Transverse colon (tissue), 4 donors: ENCODE measurements around the gene ARF5. TPM values are rescaled to one million over a fixed set of nuclear protein-coding genes. Genes with fewer than 3 reads are reported as not detected.

Source experiments
- DNase-seq: peaks from one replicate; pipeline ENCODE4 v3.0.0-alpha.2; 2019
- H3K27ac ChIP-seq, 4 donors: fragments of 200-600 bp; sonication (generic); 2 replicates each; pipeline ENCODE4 v1.5.1; 2016 to 2018; ENCODE audit warnings: inconsistent platforms in 4 of 4
- H3K27me3 ChIP-seq: fragments of 200-600 bp; sonication (generic); 2 replicates; pipeline ENCODE4 v1.5.1; 2017; ENCODE audit warnings: inconsistent platforms
- H3K36me3 ChIP-seq, 4 donors: fragments of 200-600 bp; sonication (generic); 2 replicates each; pipeline ENCODE4 v1.5.1; 2017 to 2019; ENCODE audit warnings: inconsistent platforms in 4 of 4
- H3K4me1 ChIP-seq, 4 donors: fragments of 200-600 bp; sonication (generic); 2 replicates each; pipeline ENCODE4 v1.5.1; 2017 to 2020; ENCODE audit warnings: inconsistent platforms in 4 of 4
- H3K4me3 ChIP-seq, 4 donors: fragments of 200-600 bp; sonication (generic); 1 replicate in 1 of 4; 2 replicates in 3 of 4; pipeline versions ENCODE4 v1.5.1 to v1.6.1; 2017 to 2019; ENCODE audit warnings: inconsistent platforms in 4 of 4
- H3K9me3 ChIP-seq, 2 donors: fragments of 200-600 bp; sonication (generic); 2 replicates each; pipeline ENCODE4 v1.5.1; 2017 to 2019; ENCODE audit warnings: inconsistent platforms in 2 of 2
- EP300 ChIP-seq: sonication (generic); formaldehyde crosslinking; IDR thresholded peaks from one replicate; pipeline ENCODE4 v1.6.1; 2017; ENCODE audit warnings: antibody characterized with exemption, low read depth
- POLR2A ChIP-seq: fragments of 450-650 bp; IDR thresholded peaks from one replicate; pipeline ENCODE4 v1.6.1; 2016; ENCODE audit warnings: antibody characterized with exemption, mild to moderate bottlenecking, moderate library complexity
- POLR2AphosphoS5 ChIP-seq, 3 donors: sonication (generic); formaldehyde crosslinking; IDR thresholded peaks; one replicate each; pipeline ENCODE4 v1.6.1; 2016; ENCODE audit warnings: antibody characterized with exemption in 3 of 3
- WGBS, 2 donors: methylation state at CpG; one replicate each; pipeline ENCODE4 v1.1.5; 2018; ENCODE audit warnings: low coverage in 1 of 2; 5-methylcytosine and 5-hydroxymethylcytosine counted together
- in situ Hi-C, 4 donors: fragments of 200-750 bp; cut with MboI; loops; one replicate each; pipeline versions ENCODE4 v1.15.0 to v1.15.1; 2017; ENCODE audit warnings: low sequenced_read_pairs in 3 of 4, low pct_ligation_motif_present in 1 of 4, low pct_unique_long_range_greater_than_20kb in 1 of 4
- intact Hi-C: fragments of 100-400 bp; cut with DNase I; formaldehyde crosslinking; loops from one replicate; pipeline ENCODE4 v1.15.1; 2023; ENCODE audit warnings: low total_unique reads
- total RNA-seq, 4 donors: library from RNA; depleted of rRNA; stranded (reverse); fragments of >200 nt; gene quantifications; one replicate each; pipeline ENCODE4 v1.1.0, GENCODE V29; 2016
- TF ChIP-seq, protein P1 (sequence below), 5 experiments: fragments of 200-600 bp in 3 of 5; fragments of 450-650 bp in 2 of 5; sonication (generic) in 3 of 5; IDR thresholded peaks; 1 replicate in 2 of 5; 2 replicates in 3 of 5; pipeline ENCODE4 v1.5.1; 2016 to 2017; ENCODE audit warnings: antibody characterized with exemption in 5 of 5, inconsistent platforms in 3 of 5, mild to moderate bottlenecking in 2 of 5, moderate library complexity in 1 of 5

The ARF5 gene
- total RNA-seq, 4 donors from 2014 or later, result 70.1 to 379 (median 194) TPM

DNA sequence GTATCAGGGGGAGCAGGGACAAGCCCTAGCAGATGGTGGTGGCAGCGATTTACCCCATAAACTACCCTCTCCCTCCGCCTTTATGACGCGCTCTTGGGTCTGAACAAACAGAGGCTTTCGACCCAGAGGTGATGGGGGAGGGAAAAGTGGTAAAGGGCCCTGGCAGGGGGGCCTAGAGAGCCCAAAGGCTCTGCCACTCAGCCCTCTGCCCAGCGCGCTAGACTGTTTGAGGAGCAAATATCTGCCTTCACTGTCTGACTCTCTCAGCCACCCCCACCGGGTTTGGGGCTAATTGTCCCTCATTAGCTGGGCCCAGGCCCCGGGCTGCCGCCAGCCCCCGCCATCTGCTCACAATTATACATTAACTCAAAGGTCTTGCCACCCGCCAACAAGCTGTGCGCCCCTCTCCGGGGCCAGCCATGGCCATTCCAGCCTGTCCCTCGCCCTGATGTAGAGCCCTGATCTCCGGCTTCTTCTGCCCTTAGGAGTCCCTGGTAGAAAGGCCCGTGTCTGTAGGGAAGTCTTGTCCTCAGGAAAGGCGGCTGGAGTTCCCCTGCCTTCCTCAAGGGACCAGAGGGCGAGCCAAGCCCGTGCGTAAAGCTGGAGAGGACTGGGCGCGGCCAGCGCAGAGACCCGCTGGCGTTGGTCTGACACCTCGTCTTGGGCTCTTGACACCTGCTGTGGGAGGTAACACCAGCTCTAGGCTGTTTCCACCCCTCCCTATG, 31.6 kb downstream of the ARF5 start:
- no peak for DNase-seq
- TF ChIP-seq POLR2AphosphoS5 (IDR thresholded peaks at IDR 0.05) (no peak), POLR2A (no peak), EP300 (no peak)
- TF ChIP-seq, protein P1, sequence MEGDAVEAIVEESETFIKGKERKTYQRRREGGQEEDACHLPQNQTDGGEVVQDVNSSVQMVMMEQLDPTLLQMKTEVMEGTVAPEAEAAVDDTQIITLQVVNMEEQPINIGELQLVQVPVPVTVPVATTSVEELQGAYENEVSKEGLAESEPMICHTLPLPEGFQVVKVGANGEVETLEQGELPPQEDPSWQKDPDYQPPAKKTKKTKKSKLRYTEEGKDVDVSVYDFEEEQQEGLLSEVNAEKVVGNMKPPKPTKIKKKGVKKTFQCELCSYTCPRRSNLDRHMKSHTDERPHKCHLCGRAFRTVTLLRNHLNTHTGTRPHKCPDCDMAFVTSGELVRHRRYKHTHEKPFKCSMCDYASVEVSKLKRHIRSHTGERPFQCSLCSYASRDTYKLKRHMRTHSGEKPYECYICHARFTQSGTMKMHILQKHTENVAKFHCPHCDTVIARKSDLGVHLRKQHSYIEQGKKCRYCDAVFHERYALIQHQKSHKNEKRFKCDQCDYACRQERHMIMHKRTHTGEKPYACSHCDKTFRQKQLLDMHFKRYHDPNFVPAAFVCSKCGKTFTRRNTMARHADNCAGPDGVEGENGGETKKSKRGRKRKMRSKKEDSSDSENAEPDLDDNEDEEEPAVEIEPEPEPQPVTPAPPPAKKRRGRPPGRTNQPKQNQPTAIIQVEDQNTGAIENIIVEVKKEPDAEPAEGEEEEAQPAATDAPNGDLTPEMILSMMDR (IDR thresholded peaks at IDR 0.05), result no peak
- 16% methylated on average over 27 of the region's 27 CpGs; no CpG with 5 or more reads in 1 of the 2 donors for WGBS, 2 donors
- H3K27ac ChIP-seq, result no peak overlapping the region
- intact Hi-C loops, result no loop called here
- no peaks in the 10 kb centered on the region for H3K4me1 ChIP-seq
- H3K27me3 ChIP-seq, result peaks cover 60% of the 10 kb centered on the region
- H3K36me3 ChIP-seq, result no peaks in the 10 kb centered on the region
- no peaks in the 10 kb centered on the region for H3K9me3 ChIP-seq
- H3K4me3 ChIP-seq, result no peak overlapping the region
- in situ Hi-C loops, result no loop called here

DNA sequence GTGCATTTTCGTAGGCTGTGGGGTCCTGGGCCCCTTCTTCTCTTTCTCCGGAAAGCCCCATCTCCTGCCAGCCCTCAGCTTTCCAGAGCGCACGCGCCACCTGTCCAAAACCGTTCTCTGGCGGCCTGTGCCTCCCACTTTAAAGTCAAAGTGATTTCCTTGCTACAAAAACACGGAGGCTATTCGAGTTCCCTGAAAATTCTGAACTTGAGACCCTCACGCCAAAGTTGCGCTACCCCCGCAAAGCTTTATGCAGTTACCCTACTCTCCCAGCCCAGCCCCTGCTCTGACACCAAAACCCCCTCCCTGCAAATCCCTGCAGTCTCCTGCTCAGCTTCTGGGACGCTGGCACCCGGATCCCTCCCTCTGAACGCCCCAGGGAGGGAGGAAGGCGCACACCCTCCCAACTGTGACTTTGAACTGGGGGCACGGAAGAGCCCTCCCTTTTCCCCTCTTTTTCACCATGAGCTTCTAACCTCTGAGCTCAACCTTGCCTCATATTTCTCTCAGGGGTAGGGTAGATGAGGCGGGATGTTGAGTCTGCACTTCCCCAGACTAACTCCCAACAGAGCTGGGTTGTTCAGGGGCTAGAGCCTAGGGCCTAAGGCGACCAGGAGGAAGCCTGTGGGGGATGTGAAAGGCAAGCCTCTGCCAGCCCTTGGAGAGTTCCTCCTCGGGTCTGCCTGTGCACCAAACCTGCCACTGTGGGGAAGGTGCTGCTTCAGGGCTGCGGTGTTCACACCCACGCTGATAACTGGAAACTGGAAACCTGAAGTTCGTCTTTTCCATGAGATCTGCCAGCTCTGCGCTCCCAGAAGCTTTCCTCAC, 32.4 kb downstream of the ARF5 start:
- TF ChIP-seq POLR2AphosphoS5 (IDR thresholded peaks at IDR 0.05) (no peak), POLR2A (no peak)
- no peak for DNase-seq
- 0 to 13% methylated on average over 3 to 21 of the region's 24 CpGs for WGBS, 2 donors
- no peaks in the 10 kb centered on the region for H3K4me1 ChIP-seq
- intact Hi-C loops (no loop called here), in situ Hi-C loops (no loop called here)
- no peak overlapping the region for H3K27ac ChIP-seq
- no peaks in the 10 kb centered on the region for H3K9me3 ChIP-seq
- peaks cover 55% of the 10 kb centered on the region for H3K27me3 ChIP-seq
- no peaks in the 10 kb centered on the region for H3K36me3 ChIP-seq
- no peak overlapping the region for H3K4me3 ChIP-seq

DNA sequence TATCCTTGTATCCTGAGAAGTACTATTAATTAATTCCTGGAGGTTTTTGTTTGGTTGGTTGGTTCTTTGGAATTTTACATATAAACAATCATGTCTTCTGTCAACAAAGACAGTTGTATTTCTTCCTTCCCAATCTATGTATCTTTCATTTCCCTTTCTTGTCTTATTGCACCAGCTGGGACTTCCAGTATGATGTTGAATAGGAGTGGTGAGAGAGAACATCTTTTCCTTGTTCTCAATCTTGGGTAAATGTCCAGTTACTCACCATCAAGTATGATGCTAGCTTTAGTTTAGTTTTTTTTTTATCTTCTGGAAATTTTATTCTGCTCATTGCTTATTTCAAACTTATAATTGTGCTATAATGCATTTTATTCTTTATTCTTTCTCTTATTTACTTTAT, 37.1 kb downstream of the ARF5 start:
- no peaks in the 10 kb centered on the region for H3K36me3 ChIP-seq
- H3K27ac ChIP-seq, result no peak overlapping the region
- in situ Hi-C loops, result no loop called here
- H3K27me3 ChIP-seq, result peaks cover 20% of the 10 kb centered on the region
- no peak for DNase-seq
- H3K4me3 ChIP-seq, result no peak overlapping the region
- intact Hi-C loops, result no loop called here
- no peak for TF ChIP-seq EP300
- TF ChIP-seq POLR2A, result no peak
- TF ChIP-seq POLR2AphosphoS5 (IDR thresholded peaks at IDR 0.05), result no peak
- TF ChIP-seq, protein P1 (IDR thresholded peaks at IDR 0.05), result no peak
- no peaks in the 10 kb centered on the region for H3K4me1 ChIP-seq
- no peaks in the 10 kb centered on the region for H3K9me3 ChIP-seq

DNA sequence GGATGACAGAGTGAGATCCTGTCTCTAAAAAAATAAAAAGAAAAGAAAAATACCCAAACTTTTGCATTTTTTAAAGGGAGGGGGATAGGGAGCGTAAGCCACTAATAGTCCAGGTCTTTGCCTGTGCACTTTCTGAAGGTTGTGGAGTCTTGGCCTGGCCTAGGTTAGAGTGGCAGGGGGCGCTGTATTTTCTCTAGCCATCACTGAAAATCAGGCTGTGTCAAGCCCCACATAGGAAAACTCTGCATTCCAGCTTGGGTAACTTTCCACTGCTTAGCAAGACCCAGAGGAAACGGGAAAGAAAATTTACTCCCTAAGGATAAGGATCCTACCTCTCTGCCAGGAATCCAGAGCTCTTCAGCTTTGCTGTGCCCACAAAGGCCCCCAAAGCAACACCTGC, 40.2 kb downstream of the ARF5 start:
- intact Hi-C loops (no loop called here), in situ Hi-C loops (no loop called here)
- H3K9me3 ChIP-seq, result no peaks in the 10 kb centered on the region
- no peak overlapping the region for H3K27ac ChIP-seq
- H3K36me3 ChIP-seq, result no peaks in the 10 kb centered on the region
- TF ChIP-seq EP300 (no peak), POLR2AphosphoS5 (IDR thresholded peaks at IDR 0.05) (no peak), POLR2A (no peak)
- TF ChIP-seq, protein P1 (IDR thresholded peaks at IDR 0.05), result no peak
- DNase-seq, result no peak
- 58 to 64% methylated on average over 3 of the region's 3 CpGs for WGBS, 2 donors
- H3K27me3 ChIP-seq, result peaks cover 6% of the 10 kb centered on the region
- H3K4me1 ChIP-seq, result no peaks in the 10 kb centered on the region
- no peak overlapping the region for H3K4me3 ChIP-seq
